Activated naive CD8-positive, alpha-beta T cell treated with anti-CD3 and anti-CD28 coated beads, Interleukin-2, amount 10 ng/mL, durations not matched to agents 7 days and 5 days (primary cell): ENCODE results near the gene RRP15. TPM values are rescaled to one million over a fixed set of nuclear protein-coding genes. Genes with fewer than 3 reads are reported as not detected.

Source experiments
- ATAC-seq: fragments of 150-1000 bp; cut with Tn5 transposase; one replicate; pipeline ENCODE4 v1.10.0; 2021; ENCODE audit warnings: low read depth, moderate library complexity
- POLR2A ChIA-PET: fragments of 350-600 bp; sonication (Branson Sonifier 250); formaldehyde crosslinking; loops from one replicate; lab custom pipeline; 2021; ENCODE audit warnings: antibody characterized with exemption; lab: Charles Lee
- DNase-seq: peaks from one replicate; pipeline ENCODE4 v3.0.0; 2021
- H3K27ac Mint-ChIP-seq: one replicate; pipeline ENCODE4 v1.8.0; 2022; ENCODE audit warnings: mild to moderate bottlenecking, mixed read lengths
- H3K27me3 Mint-ChIP-seq: one replicate; pipeline ENCODE4 v1.8.0; 2022; ENCODE audit warnings: mild to moderate bottlenecking, moderate library complexity, mixed read lengths
- H3K36me3 Mint-ChIP-seq: one replicate; pipeline ENCODE4 v1.8.0; 2021; ENCODE audit warnings: mild to moderate bottlenecking, mixed read lengths
- H3K4me1 Mint-ChIP-seq: one replicate; pipeline ENCODE4 v1.8.0; 2021; ENCODE audit warnings: mixed read lengths
- H3K4me3 Mint-ChIP-seq: one replicate; pipeline ENCODE4 v1.8.0; 2022; ENCODE audit warnings: mild to moderate bottlenecking, moderate library complexity, mixed read lengths
- H3K9me3 Mint-ChIP-seq: one replicate; pipeline ENCODE4 v1.8.0; 2021; ENCODE audit warnings: mixed read lengths
- total RNA-seq, 2 experiments: library from RNA; stranded (reverse); gene quantifications; one replicate each; pipeline ENCODE4 v1.2.3, GENCODE V29; 2021

RRP15 gene
- total RNA-seq, 2 experiments from 2014 or later, result 15.6 to 17.9 TPM

GRCh38 chr1:218272366-218272765, 12.7 kb upstream of the RRP15 start:
- ATAC-seq (no peak), DNase-seq (no peak)
- no peak overlapping the region for H3K4me3 Mint-ChIP-seq
- POLR2A ChIA-PET, result no interaction called here
- no peaks in the 10 kb centered on the region for H3K4me1 Mint-ChIP-seq
- H3K27me3 Mint-ChIP-seq, result peaks cover 5% of the 10 kb centered on the region
- no peaks in the 10 kb centered on the region for H3K36me3 Mint-ChIP-seq
- no peak overlapping the region for H3K27ac Mint-ChIP-seq
- no peaks in the 10 kb centered on the region for H3K9me3 Mint-ChIP-seq

- DNase-seq, result no peak
- no peak overlapping the region for H3K27ac Mint-ChIP-seq
- H3K36me3 Mint-ChIP-seq, result no peaks in the 10 kb centered on the region
- H3K4me1 Mint-ChIP-seq, result no peaks in the 10 kb centered on the region
- H3K27me3 Mint-ChIP-seq, result peaks cover 3% of the 10 kb centered on the region
- no peak for ATAC-seq
- H3K4me3 Mint-ChIP-seq, result no peak overlapping the region
- H3K9me3 Mint-ChIP-seq, result no peaks in the 10 kb centered on the region
- POLR2A ChIA-PET, result no interaction called here
These were observed 11.2 kb upstream of the RRP15 start for GRCh38 chr1:218273762-218274479.

GRCh38 chr1:218274511-218274910, 10.6 kb upstream of the RRP15 start:
- Mint-ChIP-seq H3K9me3 (no peaks in the 10 kb centered on the region), H3K36me3 (no peaks in the 10 kb centered on the region), H3K27me3 (peaks cover 3% of the 10 kb centered on the region), H3K4me3 (no peak overlapping the region), H3K4me1 (no peaks in the 10 kb centered on the region), H3K27ac (no peak overlapping the region)
- ATAC-seq (no peak), DNase-seq (no peak)
- POLR2A ChIA-PET, result no interaction called here

GRCh38 chr1:218275823-218276222, 9.3 kb upstream of the RRP15 start:
- Mint-ChIP-seq H3K4me3 (no peak overlapping the region), H3K4me1 (no peaks in the 10 kb centered on the region), H3K27me3 (peaks cover 3% of the 10 kb centered on the region), H3K36me3 (no peaks in the 10 kb centered on the region), H3K9me3 (no peaks in the 10 kb centered on the region), H3K27ac (no peak overlapping the region)
- DNase-seq (no peak), ATAC-seq (no peak)
- POLR2A ChIA-PET, result no interaction called here

- Mint-ChIP-seq H3K4me3 (no peak overlapping the region), H3K36me3 (no peaks in the 10 kb centered on the region), H3K4me1 (peaks cover 9% of the 10 kb centered on the region), H3K9me3 (peaks cover 3% of the 10 kb centered on the region), H3K27me3 (peaks cover 2% of the 10 kb centered on the region), H3K27ac (no peak overlapping the region)
- DNase-seq (no peak), ATAC-seq (no peak)
- POLR2A ChIA-PET, result no interaction called here
These were observed 3.8 kb upstream of the RRP15 start for GRCh38 chr1:218281285-218281684.

- H3K9me3 Mint-ChIP-seq, result peaks cover 3% of the 10 kb centered on the region
- DNase-seq (no peak), ATAC-seq (peak; percentile 17)
- no peaks in the 10 kb centered on the region for H3K36me3 Mint-ChIP-seq
- peaks cover 21% of the 10 kb centered on the region for H3K4me1 Mint-ChIP-seq
- peaks cover 2% of the 10 kb centered on the region for H3K27me3 Mint-ChIP-seq
- H3K4me3 Mint-ChIP-seq, result peak overlapping the region; percentile 93
- peak overlapping the region; percentile 90 for H3K27ac Mint-ChIP-seq
- POLR2A ChIA-PET, result interaction anchor here (0.8 to 1.4 kb wide), 4 partner anchors 11 to 654 kb away, joined by 3 to 9 read pairs (median 6); partner anchors contain the start of genes GPATCH2 and SPATA17
These were observed 646 bp upstream of the RRP15 start for GRCh38 chr1:218284377-218284916.

- H3K27ac Mint-ChIP-seq, result no peak overlapping the region
- H3K36me3 Mint-ChIP-seq, result no peaks in the 10 kb centered on the region
- ATAC-seq (no peak), DNase-seq (no peak)
- POLR2A ChIA-PET, result no interaction called here
- no peak overlapping the region for H3K4me3 Mint-ChIP-seq
- peaks cover 8% of the 10 kb centered on the region for H3K4me1 Mint-ChIP-seq
- H3K9me3 Mint-ChIP-seq, result no peaks in the 10 kb centered on the region
- no peaks in the 10 kb centered on the region for H3K27me3 Mint-ChIP-seq
These were observed 7.4 kb downstream of the RRP15 start for GRCh38 chr1:218292515-218292914.

- DNase-seq (no peak), ATAC-seq (no peak)
- Mint-ChIP-seq H3K4me1 (peaks cover 3% of the 10 kb centered on the region), H3K27me3 (no peaks in the 10 kb centered on the region), H3K36me3 (no peaks in the 10 kb centered on the region), H3K4me3 (no peak overlapping the region), H3K9me3 (no peaks in the 10 kb centered on the region), H3K27ac (no peak overlapping the region)
- POLR2A ChIA-PET, result no interaction called here
These were observed 9.5 kb downstream of the RRP15 start for GRCh38 chr1:218294546-218294945.

GRCh38 chr1:218296162-218296561, 11.1 kb downstream of the RRP15 start:
- ATAC-seq (no peak), DNase-seq (no peak)
- no peak overlapping the region for H3K4me3 Mint-ChIP-seq
- H3K36me3 Mint-ChIP-seq, result no peaks in the 10 kb centered on the region
- no peaks in the 10 kb centered on the region for H3K27me3 Mint-ChIP-seq
- no peak overlapping the region for H3K27ac Mint-ChIP-seq
- H3K4me1 Mint-ChIP-seq, result peaks cover 3% of the 10 kb centered on the region
- no peaks in the 10 kb centered on the region for H3K9me3 Mint-ChIP-seq
- POLR2A ChIA-PET, result interaction anchor here (1.8 kb wide), 1 partner anchor 11 kb away, joined by 9 read pairs; the partner anchor contains the start of gene RRP15

GRCh38 chr1:218297461-218297860, 12.4 kb downstream of the RRP15 start:
- Mint-ChIP-seq H3K27ac (no peak overlapping the region), H3K36me3 (no peaks in the 10 kb centered on the region), H3K27me3 (no peaks in the 10 kb centered on the region), H3K9me3 (no peaks in the 10 kb centered on the region), H3K4me3 (no peak overlapping the region), H3K4me1 (peaks cover 6% of the 10 kb centered on the region)
- no peak for ATAC-seq
- POLR2A ChIA-PET, result no interaction called here
- no peak for DNase-seq

GRCh38 chr1:218297867-218298266, 12.8 kb downstream of the RRP15 start:
- Mint-ChIP-seq H3K4me1 (peaks cover 7% of the 10 kb centered on the region), H3K36me3 (no peaks in the 10 kb centered on the region), H3K4me3 (no peak overlapping the region), H3K27ac (no peak overlapping the region), H3K27me3 (no peaks in the 10 kb centered on the region), H3K9me3 (no peaks in the 10 kb centered on the region)
- POLR2A ChIA-PET, result no interaction called here
- ATAC-seq (no peak), DNase-seq (no peak)

GRCh38 chr1:218298398-218298797, 13.3 kb downstream of the RRP15 start:
- Mint-ChIP-seq H3K27me3 (no peaks in the 10 kb centered on the region), H3K36me3 (peaks cover under 1% of the 10 kb centered on the region), H3K4me1 (peaks cover 11% of the 10 kb centered on the region), H3K4me3 (no peak overlapping the region), H3K9me3 (no peaks in the 10 kb centered on the region), H3K27ac (no peak overlapping the region)
- no peak for ATAC-seq
- DNase-seq, result no peak
- POLR2A ChIA-PET, result no interaction called here

GRCh38 chr1:218299416-218299815, 14.3 kb downstream of the RRP15 start:
- Mint-ChIP-seq H3K36me3 (peaks cover 2% of the 10 kb centered on the region), H3K4me3 (no peak overlapping the region), H3K27me3 (no peaks in the 10 kb centered on the region), H3K27ac (no peak overlapping the region), H3K9me3 (no peaks in the 10 kb centered on the region), H3K4me1 (peaks cover 12% of the 10 kb centered on the region)
- DNase-seq, result no peak
- ATAC-seq, result no peak
- POLR2A ChIA-PET, result interaction anchor here (0.7 kb wide), 1 partner anchor 15 kb away, joined by 3 read pairs; no protein-coding TSS in a partner anchor

GRCh38 chr1:218301217-218301616, 16.1 kb downstream of the RRP15 start:
- POLR2A ChIA-PET, result no interaction called here
- DNase-seq (no peak), ATAC-seq (no peak)
- H3K36me3 Mint-ChIP-seq, result peaks cover 2% of the 10 kb centered on the region
- no peaks in the 10 kb centered on the region for H3K27me3 Mint-ChIP-seq
- no peak overlapping the region for H3K4me3 Mint-ChIP-seq
- no peaks in the 10 kb centered on the region for H3K9me3 Mint-ChIP-seq
- H3K4me1 Mint-ChIP-seq, result peaks cover 15% of the 10 kb centered on the region
- no peak overlapping the region for H3K27ac Mint-ChIP-seq
